Duodenal mucosa (tissue), 2 donors: ENCODE data around the gene PYROXD2.

Experiments
- H3K27ac ChIP-seq: one replicate; pipeline ENCODE4 v1.7.0; 2013; ENCODE audit warnings: low read depth, low read length
- H3K27me3 ChIP-seq, 2 donors: one replicate each; pipeline ENCODE4 v1.7.0; 2013; ENCODE audit warnings: low read length in 2 of 2, control low read depth in 1 of 2; ENCODE audit not compliant: insufficient read depth in 2 of 2, control insufficient read depth in 1 of 2
- H3K36me3 ChIP-seq, 2 donors: one replicate each; pipeline ENCODE4 v1.7.0; 2013; ENCODE audit warnings: low read length in 2 of 2, control low read depth in 1 of 2; ENCODE audit not compliant: insufficient read depth in 2 of 2, control insufficient read depth in 1 of 2
- H3K4me1 ChIP-seq, 2 donors: one replicate each; pipeline ENCODE4 v1.7.0; 2013; ENCODE audit warnings: low read length in 2 of 2, control low read depth in 1 of 2; ENCODE audit not compliant: insufficient read depth in 2 of 2, control insufficient read depth in 1 of 2
- H3K4me3 ChIP-seq, 2 donors: one replicate each; pipeline ENCODE4 v1.7.0; 2013; ENCODE audit warnings: low read length in 2 of 2, low read depth in 1 of 2
- H3K9ac ChIP-seq, 2 donors: one replicate each; pipeline ENCODE4 v1.7.0; 2013; ENCODE audit warnings: low read length in 2 of 2, low read depth in 1 of 2
- H3K9me3 ChIP-seq, 2 donors: one replicate each; pipeline ENCODE4 v1.7.0; 2013; ENCODE audit warnings: low read length in 2 of 2, control low read depth in 1 of 2; ENCODE audit not compliant: control insufficient read depth in 1 of 2

The PYROXD2 gene

DNA sequence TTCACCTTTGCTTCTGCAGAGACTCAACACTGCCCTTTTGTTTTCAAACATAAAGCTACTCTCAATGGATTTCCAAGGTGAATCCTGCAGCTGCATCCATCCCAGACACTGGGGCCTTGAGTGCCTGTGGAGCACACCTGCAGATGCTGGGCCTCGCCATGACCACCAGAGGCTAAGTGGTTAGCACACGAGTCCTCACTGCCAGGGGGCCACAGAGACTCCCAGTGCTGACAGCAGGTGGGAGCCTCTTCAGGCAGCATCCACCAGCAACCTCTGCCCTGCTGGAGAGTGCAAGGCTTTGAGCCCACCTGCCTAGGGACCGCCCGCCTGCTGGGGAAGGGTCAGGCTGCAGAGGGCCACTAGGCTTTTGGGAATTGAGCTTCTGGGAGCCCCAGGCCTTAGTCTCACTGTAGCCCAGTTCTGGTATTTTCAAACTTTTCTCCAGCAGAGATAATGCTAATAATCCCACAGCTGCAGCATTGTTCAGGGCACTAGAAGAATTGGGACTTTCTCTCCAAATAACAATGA, 41.1 kb upstream of the PYROXD2 start:
- no peaks in the 10 kb centered on the region for H3K9me3 ChIP-seq
- no peaks in the 10 kb centered on the region for H3K36me3 ChIP-seq
- H3K4me1 ChIP-seq, result peaks cover 7 to 9% of the 10 kb centered on the region in 2 donors
- H3K4me3 ChIP-seq, result no peak overlapping the region
- H3K9ac ChIP-seq, result no peak overlapping the region
- H3K27ac ChIP-seq, result no peak overlapping the region
- H3K27me3 ChIP-seq, result peaks cover 0 to 4% of the 10 kb centered on the region in 2 donors

- H3K9ac ChIP-seq, result no peak overlapping the region
- H3K4me1 ChIP-seq, result no peaks in the 10 kb centered on the region
- no peak overlapping the region for H3K4me3 ChIP-seq
- peaks cover 0 to 4% of the 10 kb centered on the region in 2 donors for H3K27me3 ChIP-seq
- H3K36me3 ChIP-seq, result no peaks in the 10 kb centered on the region
- H3K27ac ChIP-seq, result no peak overlapping the region
- no peaks in the 10 kb centered on the region for H3K9me3 ChIP-seq
Measured at GRCh38 chr10:98453729-98454128, 38.7 kb upstream of the PYROXD2 start.

GRCh38 chr10:98450618-98451017, 35.6 kb upstream of the PYROXD2 start:
- Histone ChIP-seq H3K36me3 (no peaks in the 10 kb centered on the region), H3K9me3 (no peaks in the 10 kb centered on the region), H3K4me1 (peaks cover 8 to 9% of the 10 kb centered on the region in 2 donors), H3K4me3 (no peak overlapping the region), H3K27ac (no peak overlapping the region), H3K27me3 (no peaks in the 10 kb centered on the region), H3K9ac (no peak overlapping the region)

DNA sequence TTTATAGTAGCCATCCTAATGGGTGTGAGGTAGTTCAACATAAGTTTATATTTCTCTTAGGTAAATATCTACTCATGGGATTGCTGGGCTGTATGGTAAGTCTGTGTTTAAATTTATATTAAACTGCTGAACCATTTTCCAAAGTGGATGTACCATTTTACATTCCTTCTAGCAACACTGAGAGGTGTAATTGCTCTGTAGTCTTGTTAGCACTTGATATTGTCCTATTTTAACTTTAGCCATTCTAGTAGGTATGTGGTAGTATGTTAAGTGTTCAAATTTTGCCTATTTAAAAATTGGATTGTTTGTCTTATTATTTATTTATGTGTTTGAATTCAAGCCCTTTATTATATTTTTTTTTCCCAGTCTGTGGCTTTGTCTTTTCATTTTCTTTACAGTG, 34.3 kb upstream of the PYROXD2 start:
- no peak overlapping the region for H3K9ac ChIP-seq
- no peak overlapping the region for H3K27ac ChIP-seq
- H3K9me3 ChIP-seq, result no peaks in the 10 kb centered on the region
- no peaks in the 10 kb centered on the region for H3K27me3 ChIP-seq
- peaks cover 11% of the 10 kb centered on the region in 2 donors for H3K36me3 ChIP-seq
- no peak overlapping the region for H3K4me3 ChIP-seq
- H3K4me1 ChIP-seq, result peaks cover 18 to 22% of the 10 kb centered on the region in 2 donors

GRCh38 chr10:98446661-98447221, 31.8 kb upstream of the PYROXD2 start, which contains the start of gene HPS1:
HPS1 (minus strand) TSS chr10:98446935; CDS start chr10:98443240, 3,695 bp downstream.
- no peaks in the 10 kb centered on the region for H3K27me3 ChIP-seq
- peak within 1 kb of the TSS; percentile 88 to 90 for H3K4me3 ChIP-seq
- H3K9me3 ChIP-seq, result no peaks in the 10 kb centered on the region
- H3K9ac ChIP-seq, result peak within 1 kb of the TSS; percentile 80 to 82
- peak within 1 kb of the TSS; percentile 71 for H3K27ac ChIP-seq
- peaks cover 18 to 32% of the 10 kb centered on the region in 2 donors for H3K36me3 ChIP-seq
- H3K4me1 ChIP-seq, result peaks cover 18 to 25% of the 10 kb centered on the region in 2 donors

GRCh38 chr10:98446151-98446660, 31.2 kb upstream of the PYROXD2 start:
- peak overlapping the region; percentile 71 for H3K27ac ChIP-seq
- no peaks in the 10 kb centered on the region for H3K27me3 ChIP-seq
- peaks cover 18 to 25% of the 10 kb centered on the region in 2 donors for H3K4me1 ChIP-seq
- H3K4me3 ChIP-seq, result peak overlapping the region; percentile 88 to 90
- H3K9me3 ChIP-seq, result no peaks in the 10 kb centered on the region
- peak overlapping the region; percentile 80 to 82 for H3K9ac ChIP-seq
- peaks cover 18 to 33% of the 10 kb centered on the region in 2 donors for H3K36me3 ChIP-seq

DNA sequence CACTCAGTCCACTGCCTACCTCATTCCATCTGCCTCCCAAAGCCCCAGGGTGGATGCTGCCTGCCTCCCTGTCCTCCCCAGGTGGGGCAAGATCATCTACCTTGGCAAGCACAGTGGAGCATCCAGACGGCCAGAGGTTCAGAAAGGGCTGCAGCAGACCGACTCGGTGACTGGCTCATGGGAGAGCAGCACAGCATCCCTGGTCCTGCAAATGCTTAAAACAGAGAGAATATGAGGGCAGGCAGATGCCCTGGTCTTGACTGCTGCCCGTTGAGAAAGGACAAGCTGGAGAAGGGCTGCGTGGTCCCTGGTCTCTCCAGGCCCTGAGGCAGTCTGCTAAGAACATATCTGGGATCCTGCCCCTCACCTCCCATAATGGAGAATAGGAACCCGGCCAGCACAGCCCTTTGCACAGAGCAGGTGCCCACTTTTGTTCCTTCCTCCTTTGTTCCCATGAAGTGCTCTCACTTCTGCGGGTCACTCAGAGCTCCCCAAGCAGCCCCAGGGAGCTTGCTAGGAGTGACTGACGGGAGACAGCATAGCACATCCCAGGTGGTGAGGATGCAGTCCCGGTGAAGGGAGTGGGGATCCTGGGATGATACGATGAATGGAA, 30.3 kb upstream of the PYROXD2 start:
- Histone ChIP-seq H3K9me3 (no peaks in the 10 kb centered on the region), H3K4me3 (peak overlapping the region; percentile 88 to 90), H3K4me1 (peaks cover 18 to 25% of the 10 kb centered on the region in 2 donors), H3K9ac (peak overlapping the region in 1 of 2 donors; percentile 82), H3K27ac (no peak overlapping the region), H3K27me3 (no peaks in the 10 kb centered on the region), H3K36me3 (peaks cover 18 to 37% of the 10 kb centered on the region in 2 donors)

DNA sequence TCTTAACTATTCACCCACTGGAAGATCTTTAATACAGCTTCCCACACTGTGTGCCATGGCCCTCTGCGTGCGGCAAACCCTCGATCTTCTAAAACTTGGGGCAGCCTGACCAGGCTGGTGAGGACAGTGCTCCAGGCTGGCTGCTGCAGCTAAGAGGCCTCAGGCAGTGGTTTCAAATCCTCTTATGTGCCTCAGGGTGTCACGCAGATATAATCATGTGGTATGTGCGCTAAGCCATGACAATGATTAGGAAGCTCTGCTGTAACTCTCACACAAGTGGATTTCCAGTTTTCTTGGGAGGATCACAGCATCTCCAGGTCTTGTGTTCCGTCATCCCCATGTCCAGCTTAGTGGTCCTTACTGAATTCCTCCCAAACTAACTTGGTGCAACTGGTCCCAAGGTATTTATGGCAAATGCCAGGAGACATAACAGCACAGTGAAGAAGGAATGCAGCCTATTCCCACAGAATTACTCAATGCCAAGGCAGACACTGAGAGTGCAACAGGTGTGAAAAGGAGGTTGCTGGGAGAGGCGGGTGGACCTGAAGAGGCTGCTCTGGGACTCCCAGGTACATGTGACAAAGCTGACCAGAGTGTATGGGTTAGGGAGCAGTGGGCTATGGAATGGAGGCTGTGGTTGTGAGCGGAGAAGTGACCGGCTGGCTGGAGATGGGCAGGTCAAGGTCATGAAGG, 29.5 kb upstream of the PYROXD2 start:
- Histone ChIP-seq H3K9ac (no peak overlapping the region), H3K9me3 (no peaks in the 10 kb centered on the region), H3K27me3 (no peaks in the 10 kb centered on the region), H3K4me3 (no peak overlapping the region), H3K36me3 (peaks cover 18 to 40% of the 10 kb centered on the region in 2 donors), H3K27ac (no peak overlapping the region), H3K4me1 (peaks cover 18 to 25% of the 10 kb centered on the region in 2 donors)

DNA sequence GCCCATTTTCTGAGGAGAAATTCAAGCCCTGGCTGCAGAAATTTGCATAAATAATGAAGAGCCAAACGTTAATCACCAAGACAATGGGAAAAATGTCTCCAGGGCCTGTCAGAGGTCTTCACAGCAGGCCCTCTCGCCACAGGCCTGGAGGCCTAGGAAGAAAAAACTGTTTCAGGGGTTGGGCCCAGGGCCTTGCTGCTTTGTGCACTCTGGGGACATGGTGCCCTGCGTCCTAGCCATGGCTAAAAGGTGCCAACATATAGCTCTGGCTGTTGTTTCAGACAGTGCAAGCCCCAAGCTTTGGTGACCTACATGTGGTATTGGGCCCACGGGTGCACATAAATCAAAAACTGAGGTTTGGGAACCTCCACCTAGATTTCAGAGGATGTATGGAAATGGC, 23.7 kb upstream of the PYROXD2 start:
- H3K27ac ChIP-seq, result no peak overlapping the region
- no peaks in the 10 kb centered on the region for H3K9me3 ChIP-seq
- peaks cover 22 to 65% of the 10 kb centered on the region in 2 donors for H3K36me3 ChIP-seq

GRCh38 chr10:98436704-98437103, 21.7 kb upstream of the PYROXD2 start:
- Histone ChIP-seq H3K27ac (no peak overlapping the region), H3K27me3 (no peaks in the 10 kb centered on the region), H3K36me3 (peaks cover 17 to 66% of the 10 kb centered on the region in 2 donors), H3K9me3 (no peaks in the 10 kb centered on the region), H3K9ac (no peak overlapping the region), H3K4me3 (no peak overlapping the region), H3K4me1 (no peaks in the 10 kb centered on the region)

More for the DNA sequence above, 23.7 kb upstream of the PYROXD2 start:
- Histone ChIP-seq H3K4me1 (no peaks in the 10 kb centered on the region), H3K9ac (no peak overlapping the region), H3K4me3 (no peak overlapping the region), H3K27me3 (no peaks in the 10 kb centered on the region)
